ENCODE measurements around the gene AADACL2.
"Not testable (repeated sequence)": the region's sequence is repeated elsewhere in the genome, so short reads cannot be mapped to it uniquely, and the experiment has no call there.

AADACL2 gene

DNA sequence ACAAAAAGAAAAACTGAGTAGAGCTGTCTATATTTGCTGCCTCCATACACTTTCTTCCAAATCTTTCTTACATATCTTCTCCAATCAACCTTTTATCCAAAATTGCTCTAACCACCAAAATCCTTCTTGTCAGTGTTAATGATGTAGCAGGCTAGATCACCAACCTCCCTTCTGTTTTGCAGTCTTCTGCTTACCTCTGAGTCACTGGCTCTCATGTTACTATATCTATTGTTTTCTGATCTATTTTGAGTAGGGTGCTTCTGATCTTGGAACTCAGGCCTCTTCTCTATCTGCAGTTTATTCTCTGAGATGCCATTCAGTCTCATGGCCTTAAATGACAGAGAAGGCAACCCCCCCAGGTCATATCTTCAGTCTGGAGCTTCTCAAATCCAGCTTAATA lies 53.9 kb downstream of the AADACL2 start:
- H3K4me3 ChIP-seq (ENCODE audit: low read length): no peak overlapping the region
- TF ChIP-seq, protein P1, sequence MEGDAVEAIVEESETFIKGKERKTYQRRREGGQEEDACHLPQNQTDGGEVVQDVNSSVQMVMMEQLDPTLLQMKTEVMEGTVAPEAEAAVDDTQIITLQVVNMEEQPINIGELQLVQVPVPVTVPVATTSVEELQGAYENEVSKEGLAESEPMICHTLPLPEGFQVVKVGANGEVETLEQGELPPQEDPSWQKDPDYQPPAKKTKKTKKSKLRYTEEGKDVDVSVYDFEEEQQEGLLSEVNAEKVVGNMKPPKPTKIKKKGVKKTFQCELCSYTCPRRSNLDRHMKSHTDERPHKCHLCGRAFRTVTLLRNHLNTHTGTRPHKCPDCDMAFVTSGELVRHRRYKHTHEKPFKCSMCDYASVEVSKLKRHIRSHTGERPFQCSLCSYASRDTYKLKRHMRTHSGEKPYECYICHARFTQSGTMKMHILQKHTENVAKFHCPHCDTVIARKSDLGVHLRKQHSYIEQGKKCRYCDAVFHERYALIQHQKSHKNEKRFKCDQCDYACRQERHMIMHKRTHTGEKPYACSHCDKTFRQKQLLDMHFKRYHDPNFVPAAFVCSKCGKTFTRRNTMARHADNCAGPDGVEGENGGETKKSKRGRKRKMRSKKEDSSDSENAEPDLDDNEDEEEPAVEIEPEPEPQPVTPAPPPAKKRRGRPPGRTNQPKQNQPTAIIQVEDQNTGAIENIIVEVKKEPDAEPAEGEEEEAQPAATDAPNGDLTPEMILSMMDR (conservative IDR thresholded peaks at IDR 0.05; ENCODE audit: low read depth, low read length): no peak
- DNase-seq (ENCODE audit: low read depth): no peak

DNA sequence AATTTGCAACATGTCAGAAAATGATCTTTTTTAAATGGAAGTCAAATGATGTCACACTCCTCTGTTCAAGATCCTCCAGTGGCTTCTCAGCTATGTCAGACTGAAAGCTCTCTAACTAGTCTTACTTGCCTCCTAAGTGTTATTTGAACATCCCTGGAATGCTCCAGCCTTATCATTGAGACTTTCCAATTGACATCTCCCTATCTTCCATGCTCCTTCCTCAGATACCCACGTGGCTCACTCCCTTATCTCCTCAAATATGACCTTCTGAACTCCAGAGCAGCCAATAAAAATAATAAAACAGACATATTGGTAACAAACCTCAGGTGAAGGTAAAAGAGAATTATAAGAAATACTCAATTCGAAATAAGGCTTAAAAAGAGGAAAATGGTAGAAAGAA lies 54.7 kb downstream of the AADACL2 start:
- TF ChIP-seq, protein P1 (conservative IDR thresholded peaks at IDR 0.05; ENCODE audit: low read depth, low read length): no peak
- no peak for DNase-seq (ENCODE audit: low read depth)
- H3K4me3 ChIP-seq (ENCODE audit: low read length): no peak overlapping the region

DNA sequence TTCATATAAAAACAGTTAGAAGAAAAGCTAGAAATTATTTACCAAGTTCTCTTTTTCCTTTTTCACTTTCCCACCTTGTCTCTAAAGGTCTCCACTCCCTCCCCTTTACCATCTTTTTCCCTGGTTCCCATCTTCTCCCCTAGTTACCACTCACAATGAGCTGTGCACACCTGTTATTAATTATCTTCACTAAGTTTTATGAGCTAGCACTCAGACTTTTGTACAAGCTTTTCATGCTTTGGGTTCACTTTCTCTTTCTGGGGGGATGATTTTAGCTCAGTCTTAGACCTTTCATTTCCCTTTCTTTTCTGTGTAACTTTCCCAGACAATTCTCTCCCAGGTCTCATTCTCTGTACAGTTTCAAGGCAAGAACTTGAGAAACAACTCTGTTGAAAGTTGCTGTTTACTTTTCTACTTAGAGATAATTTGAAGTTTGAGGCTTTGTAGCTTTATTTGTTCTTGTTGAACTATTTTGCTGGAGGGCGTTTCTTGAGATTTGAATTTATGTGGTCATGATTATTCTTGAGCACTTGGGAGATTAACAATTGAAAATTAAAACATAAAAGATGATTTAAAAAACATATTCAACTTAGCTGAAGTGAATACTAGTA lies 56.2 kb downstream of the AADACL2 start:
- TF ChIP-seq, protein P1 (conservative IDR thresholded peaks at IDR 0.05; ENCODE audit: low read depth, low read length): no peak
- DNase-seq (ENCODE audit: low read depth): no peak
- H3K4me3 ChIP-seq (ENCODE audit: low read length): no peak overlapping the region

DNA sequence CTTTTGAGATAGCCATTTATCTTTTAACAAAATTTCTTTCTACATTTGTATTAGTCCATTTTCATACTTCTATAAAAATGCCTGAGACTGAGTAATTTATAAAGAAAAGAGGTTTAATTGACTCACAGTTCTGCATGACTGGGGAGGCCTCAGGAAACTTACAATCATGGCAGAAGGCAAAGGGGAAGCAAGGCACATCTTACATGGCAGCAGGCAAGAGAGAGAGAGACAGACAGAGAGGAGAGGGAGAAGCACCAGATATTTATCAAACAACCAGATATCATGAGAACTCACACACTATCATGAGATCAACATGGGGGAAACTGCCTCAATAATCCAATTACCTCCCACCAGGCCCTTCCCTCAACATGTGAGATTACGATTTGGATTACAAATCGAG lies 57.0 kb downstream of the AADACL2 start:
- not testable (repeated sequence) for DNase-seq (ENCODE audit: low read depth); H3K4me3 ChIP-seq (ENCODE audit: low read length)

DNA sequence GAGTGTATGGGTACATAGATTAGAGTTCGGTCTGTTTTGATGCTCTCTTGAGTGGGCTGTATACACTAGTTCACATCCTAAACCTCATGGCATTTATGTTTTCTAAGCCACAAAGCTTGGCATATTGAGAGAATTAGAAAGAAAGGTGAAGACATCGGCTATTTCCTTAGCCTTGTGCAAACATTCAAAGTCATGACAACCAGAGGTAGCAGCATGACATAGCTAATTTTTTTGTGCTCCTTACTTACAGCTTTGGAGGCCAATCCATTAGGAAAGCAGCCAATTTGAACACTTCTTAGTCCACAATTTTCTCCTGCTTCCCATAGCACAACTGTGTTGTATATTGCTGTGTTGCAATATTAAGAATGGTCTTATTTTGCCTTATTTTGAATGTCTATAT lies 58.7 kb downstream of the AADACL2 start:
- no peak for DNase-seq (ENCODE audit: low read depth)
- H3K4me3 ChIP-seq (ENCODE audit: low read length): no peak overlapping the region
- TF ChIP-seq, protein P1 (conservative IDR thresholded peaks at IDR 0.05; ENCODE audit: low read depth, low read length): no peak

DNA sequence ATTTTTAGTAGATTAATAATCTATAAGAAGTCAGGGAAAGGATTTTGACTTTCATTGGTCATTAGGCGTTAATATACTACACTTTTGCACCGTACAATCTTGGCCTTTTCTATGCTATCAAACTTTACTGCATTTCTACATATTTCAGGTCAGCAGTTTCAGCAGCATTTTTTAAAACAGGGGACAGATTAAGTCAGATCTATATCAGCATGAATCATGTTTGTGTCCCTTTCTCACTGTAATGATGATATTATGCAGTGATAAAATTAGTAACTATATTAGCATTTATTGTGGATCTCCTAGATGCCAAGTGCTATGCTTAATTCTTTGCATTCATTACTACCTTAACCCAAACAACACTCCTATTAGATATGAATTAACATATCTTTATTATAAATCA lies 59.9 kb downstream of the AADACL2 start:
- TF ChIP-seq, protein P1 (conservative IDR thresholded peaks at IDR 0.05; ENCODE audit: low read depth, low read length): no peak
- DNase-seq (ENCODE audit: low read depth): no peak
- H3K4me3 ChIP-seq (ENCODE audit: low read length): no peak overlapping the region

DNA sequence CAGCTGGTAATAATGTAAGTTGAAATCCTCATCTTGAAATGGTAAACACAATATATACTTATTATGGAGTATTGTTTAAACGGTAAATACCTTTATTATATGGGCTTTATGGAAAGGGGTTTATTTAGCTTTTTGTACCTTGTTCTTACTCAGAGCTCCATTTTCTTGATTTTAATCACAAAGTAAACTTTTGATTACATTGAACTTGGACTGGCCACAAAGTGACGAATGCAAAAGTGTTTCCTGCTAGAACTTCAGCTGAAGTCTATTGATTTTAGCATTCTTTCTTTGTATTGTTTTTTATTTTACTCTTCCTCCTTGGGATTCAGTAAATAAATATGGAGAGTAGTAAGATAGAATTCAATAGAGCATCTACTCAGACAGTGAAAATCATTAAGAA lies 60.4 kb downstream of the AADACL2 start:
- TF ChIP-seq, protein P1 (conservative IDR thresholded peaks at IDR 0.05; ENCODE audit: low read depth, low read length): no peak
- DNase-seq (ENCODE audit: low read depth): no peak

DNA sequence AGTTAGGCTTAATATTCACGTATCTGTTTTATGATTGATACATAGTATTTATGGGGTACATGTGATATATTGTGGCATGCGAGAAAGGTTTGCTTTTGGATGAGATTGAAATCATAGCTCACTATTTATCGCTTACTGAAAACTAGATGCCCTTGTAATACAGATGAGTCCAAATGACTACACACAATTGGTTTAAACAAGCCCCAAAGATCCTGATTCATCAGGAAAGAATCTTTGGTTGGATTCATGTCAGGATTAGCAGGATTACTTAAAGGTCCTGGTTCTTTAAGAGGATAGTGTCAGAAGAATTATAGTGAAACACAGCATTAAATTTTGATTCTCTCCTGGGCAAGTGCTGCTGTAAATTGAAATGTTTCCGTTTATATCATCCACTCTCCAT lies 61.5 kb downstream of the AADACL2 start:
- DNase-seq (ENCODE audit: low read depth): peak; percentile 76
- TF ChIP-seq, protein P1 (conservative IDR thresholded peaks at IDR 0.05; ENCODE audit: low read depth, low read length): no peak
- no peak overlapping the region for H3K4me3 ChIP-seq (ENCODE audit: low read length)

More for the DNA sequence above, 60.4 kb downstream of the AADACL2 start:
- no peak overlapping the region for H3K4me3 ChIP-seq (ENCODE audit: low read length)
